Left lung (tissue), 10 donors: ENCODE data around the gene SYNDIG1. TPM values are rescaled to one million over a fixed set of nuclear protein-coding genes. Genes with fewer than 3 reads are reported as not detected.

Experiments used
- ATAC-seq: fragments of 200-7000 bp; cut with Tn5 transposase; one replicate; pipeline ENCODE4 v1.9.1; 2020; ENCODE audit warnings: moderate library complexity
- DNase-seq, 4 donors: peaks; one replicate each; pipeline ENCODE4 v3.0.0-alpha.2; 2013 to 2020
- H3K27ac ChIP-seq, 2 donors: fragments of 200-600 bp; sonication (generic) in 1 of 2; one replicate each; pipeline versions ENCODE4 v1.5.0 to v1.8.0; 2020 to 2021
- H3K27me3 ChIP-seq, 2 donors: fragments of 200-600 bp; sonication (generic) in 1 of 2; one replicate each; pipeline versions ENCODE4 v1.5.0 to v1.8.0; 2020 to 2021
- H3K36me3 ChIP-seq, 2 donors: fragments of 200-600 bp; sonication (generic) in 1 of 2; one replicate each; pipeline versions ENCODE4 v1.5.0 to v1.8.0; 2020 to 2021
- H3K4me1 ChIP-seq, 2 donors: fragments of 200-600 bp; one replicate each; pipeline ENCODE4 v1.8.0; 2021
- H3K4me3 ChIP-seq, 2 donors: fragments of 200-600 bp; sonication (generic) in 1 of 2; one replicate each; pipeline versions ENCODE4 v1.5.0 to v1.8.0; 2020 to 2021; ENCODE audit warnings: mild to moderate bottlenecking in 1 of 2
- H3K9me3 ChIP-seq, 2 donors: fragments of 200-600 bp; sonication (generic) in 1 of 2; one replicate each; pipeline versions ENCODE4 v1.5.0 to v1.8.0; 2020 to 2021
- CTCF ChIP-seq, 2 donors: fragments of 200-600 bp; sonication (generic) in 1 of 2; IDR thresholded peaks; one replicate each; pipeline versions ENCODE4 v1.5.0 to v1.8.0; 2021; ENCODE audit warnings: antibody characterized with exemption in 2 of 2
- intact Hi-C, 2 donors: fragments of 100-400 bp; cut with DNase I; formaldehyde crosslinking; loops; one replicate each; pipeline versions ENCODE4 v1.11.2 to v1.14.2; 2022
- polyA plus RNA-seq, 6 donors: library from polyadenylated mRNA; unstranded; fragments of 120-200 nt; gene quantifications; one replicate each; pipeline ENCODE4 v1.2.1, GENCODE V29; 2013; ENCODE audit not compliant: insufficient read length in 6 of 6
- total RNA-seq, 2 donors: library from RNA; stranded (reverse); fragmentation: NEBNext Ultra II Directional; extraction: Animal tissue kit (Norgen Biotek cat#: 25700); gene quantifications; one replicate each; pipeline ENCODE4 v1.2.1, GENCODE V29; 2021
- donor health status: DM: no; HTN: yes; CAD: no.
- donor health status: DM: no; HTN: no; CAD: no.

The SYNDIG1 gene
- total and polyA plus RNA-seq, 8 donors: 1.3 to 7.8 (median 5.4) TPM

- peaks cover 0 to 12% of the 10 kb centered on the region in 2 donors for H3K27me3 ChIP-seq
- DNase-seq (peak in 1 of 4 donors; percentile 41), ATAC-seq (no peak)
- H3K4me3 ChIP-seq: no peak overlapping the region
- no peaks in the 10 kb centered on the region for H3K4me1 ChIP-seq
- TF ChIP-seq CTCF (IDR thresholded peaks at IDR 0.05): no peak
- H3K27ac ChIP-seq: no peak overlapping the region
- intact Hi-C loops: no loop called here
- no peaks in the 10 kb centered on the region for H3K9me3 ChIP-seq
- no peaks in the 10 kb centered on the region for H3K36me3 ChIP-seq
These were observed 14.1 kb downstream of the SYNDIG1 start for GRCh38 chr20:24483435-24484080.

- DNase-seq (no peak), ATAC-seq (no peak)
- Histone ChIP-seq H3K36me3 (no peaks in the 10 kb centered on the region), H3K27me3 (peaks cover 0 to 9% of the 10 kb centered on the region in 2 donors), H3K9me3 (no peaks in the 10 kb centered on the region), H3K4me1 (no peaks in the 10 kb centered on the region), H3K27ac (no peak overlapping the region), H3K4me3 (no peak overlapping the region)
- TF ChIP-seq CTCF (IDR thresholded peaks at IDR 0.05): no peak
- intact Hi-C loops: no loop called here
These were observed 14.6 kb downstream of the SYNDIG1 start for GRCh38 chr20:24484081-24484450.

- intact Hi-C loops: no loop called here
- H3K4me1 ChIP-seq: no peaks in the 10 kb centered on the region
- no peak for DNase-seq
- H3K36me3 ChIP-seq: no peaks in the 10 kb centered on the region
- peaks cover 0 to 9% of the 10 kb centered on the region in 2 donors for H3K27me3 ChIP-seq
- ATAC-seq: no peak
- H3K27ac ChIP-seq: no peak overlapping the region
- no peaks in the 10 kb centered on the region for H3K9me3 ChIP-seq
- TF ChIP-seq CTCF (IDR thresholded peaks at IDR 0.05): no peak
- no peak overlapping the region for H3K4me3 ChIP-seq
These were observed 16.6 kb downstream of the SYNDIG1 start for GRCh38 chr20:24485981-24486380.

GRCh38 chr20:24487240-24487639 lies 17.8 kb downstream of the SYNDIG1 start:
- TF ChIP-seq CTCF (IDR thresholded peaks at IDR 0.05): no peak
- Histone ChIP-seq H3K27ac (no peak overlapping the region), H3K4me3 (no peak overlapping the region), H3K36me3 (no peaks in the 10 kb centered on the region), H3K4me1 (no peaks in the 10 kb centered on the region), H3K27me3 (peaks cover 0 to 9% of the 10 kb centered on the region in 2 donors), H3K9me3 (no peaks in the 10 kb centered on the region)
- intact Hi-C loops: no loop called here
- ATAC-seq: no peak
- DNase-seq: no peak

- Histone ChIP-seq H3K4me3 (no peak overlapping the region), H3K4me1 (no peaks in the 10 kb centered on the region), H3K9me3 (no peaks in the 10 kb centered on the region), H3K36me3 (no peaks in the 10 kb centered on the region), H3K27ac (no peak overlapping the region), H3K27me3 (peaks cover 0 to 9% of the 10 kb centered on the region in 2 donors)
- ATAC-seq (no peak), DNase-seq (no peak)
- TF ChIP-seq CTCF (IDR thresholded peaks at IDR 0.05): no peak
- intact Hi-C loops: no loop called here
These were observed 18.2 kb downstream of the SYNDIG1 start for GRCh38 chr20:24487648-24488047.
